Testis (tissue), 2 donors: ENCODE measurements around the gene CACNA1D.

Experiments used
- CTCF ChIP-seq, 3 experiments: fragments of 450-650 bp in 2 of 3; fragments of 200-600 bp in 1 of 3; sonication (generic) in 1 of 3; IDR thresholded peaks; one replicate each; pipeline ENCODE4 v1.5.1; 2016 to 2019; ENCODE audit warnings: antibody characterized with exemption in 3 of 3, mild to moderate bottlenecking in 2 of 3, moderate library complexity in 1 of 3
- POLR2A ChIP-seq: fragments of 450-650 bp; IDR thresholded peaks from one replicate; pipeline ENCODE4 v1.6.1; 2017; ENCODE audit warnings: antibody characterized with exemption, mild to moderate bottlenecking, moderate library complexity

DNA sequence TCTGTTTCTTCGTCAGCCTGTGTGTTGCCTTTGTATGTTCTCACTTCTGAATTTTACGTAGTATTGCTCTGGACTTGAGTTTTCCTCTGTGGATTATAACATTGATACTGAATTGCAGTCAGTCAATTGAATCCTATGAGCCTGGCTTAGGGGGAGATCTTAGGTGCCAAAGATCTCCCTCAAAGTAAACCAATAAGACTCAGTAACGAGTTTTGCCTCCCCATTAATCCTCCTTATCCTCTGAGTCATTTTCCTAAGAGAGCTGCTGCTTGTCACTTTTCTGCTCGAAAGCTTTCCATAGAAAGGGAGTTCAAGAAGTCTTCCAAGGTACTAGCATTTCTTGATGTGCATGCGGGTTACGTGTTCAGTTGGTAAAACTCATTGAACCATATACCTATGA is 225.4 kb downstream of the CACNA1D start:
- TF ChIP-seq CTCF (IDR thresholded peaks at IDR 0.05) (no peak), POLR2A (no peak)
